HEK293 (cell line): ENCODE data around the gene HTR2A.

Source experiments
- CTCF ChIA-PET: fragments of 350-600 bp; formaldehyde crosslinking; extraction: SDS; loops from one replicate; lab custom pipeline; 2021; ENCODE audit warnings: antibody characterized with exemption; lab: Yijun Ruan, JAX
- POLR2A ChIA-PET: fragments of 300-600 bp; formaldehyde crosslinking; extraction: SDS; loops from one replicate; lab custom pipeline; 2020; ENCODE audit warnings: antibody characterized with exemption, inconsistent platforms; lab: Yijun Ruan, JAX
- H3K27ac ChIP-seq: fragments of 200-500 bp; sonication (Bioruptor generic); 2 replicates; pipeline ENCODE4 v1.5.1; 2014; ENCODE audit warnings: low read depth, low read length, control low read depth, inconsistent platforms; ENCODE audit errors: extremely low read depth
- H3K36me3 ChIP-seq, 2 experiments: fragments of 200-500 bp in 1 of 2; sonication (Bioruptor generic) in 1 of 2; 1 replicate in 1 of 2; 2 replicates in 1 of 2; pipeline ENCODE4 v1.5.1; 2014 to 2017; ENCODE audit warnings: inconsistent platforms in 2 of 2, low read length in 2 of 2; ENCODE audit not compliant: control insufficient read depth in 2 of 2, insufficient read depth in 1 of 2
- H3K4me1 ChIP-seq: fragments of 200-500 bp; sonication (Bioruptor generic); 2 replicates; pipeline ENCODE4 v1.5.1; 2014; ENCODE audit warnings: mild to moderate bottlenecking, low read length, inconsistent platforms; ENCODE audit not compliant: control insufficient read depth, insufficient read depth
- H3K4me3 ChIP-seq: 2 replicates; pipeline ENCODE4 v1.5.1; 2011; ENCODE audit warnings: low read depth, mild to moderate bottlenecking, control low read depth, low read length, moderate library complexity
- H3K9me3 ChIP-seq: fragments of 200-500 bp; sonication (Bioruptor generic); 2 replicates; pipeline ENCODE4 v1.5.1; 2014; ENCODE audit warnings: low read depth, low read length, inconsistent platforms; ENCODE audit not compliant: control insufficient read depth, insufficient read depth
- FEZF1 ChIP-seq: fragments of 450-650 bp; formaldehyde crosslinking; IDR thresholded peaks from 2 replicates; pipeline ENCODE4 v1.5.1; 2016; ENCODE audit warnings: missing biosample characterization, missing genetic modification characterization
- IKZF3 ChIP-seq: fragments of 450-650 bp; IDR thresholded peaks from 2 replicates; pipeline ENCODE4 v1.5.0; 2018; ENCODE audit warnings: missing biosample characterization, mild to moderate bottlenecking, missing genetic modification characterization, moderate library complexity
- ZBTB17 ChIP-seq: fragments of 450-650 bp; formaldehyde crosslinking; IDR thresholded peaks from 2 replicates; pipeline ENCODE4 v1.5.1; 2016; ENCODE audit warnings: missing biosample characterization, missing genetic modification characterization
- ZBTB8A ChIP-seq: fragments of 450-650 bp; formaldehyde crosslinking; IDR thresholded peaks from 2 replicates; pipeline ENCODE4 v1.5.1; 2016; ENCODE audit warnings: missing biosample characterization, missing genetic modification characterization
- ZNF140 ChIP-seq: fragments of 450-650 bp; formaldehyde crosslinking; IDR thresholded peaks from 2 replicates; pipeline ENCODE4 v1.5.1; 2016; ENCODE audit warnings: missing biosample characterization, missing genetic modification characterization
- ZNF24 ChIP-seq: fragments of 450-650 bp; formaldehyde crosslinking; IDR thresholded peaks from 2 replicates; pipeline ENCODE4 v1.5.1; 2016; ENCODE audit warnings: missing biosample characterization, missing genetic modification characterization
- ZNF354C ChIP-seq: fragments of 450-650 bp; formaldehyde crosslinking; IDR thresholded peaks from 2 replicates; pipeline ENCODE4 v1.5.1; 2016; ENCODE audit warnings: missing biosample characterization, missing genetic modification characterization, low read depth, borderline replicate concordance
- ZNF366 ChIP-seq: fragments of 450-650 bp; formaldehyde crosslinking; conservative IDR thresholded peaks from 2 replicates; pipeline ENCODE4 v1.5.1; 2016; ENCODE audit warnings: missing biosample characterization, missing genetic modification characterization
- ZNF423 ChIP-seq: fragments of 450-650 bp; formaldehyde crosslinking; IDR thresholded peaks from 2 replicates; pipeline ENCODE4 v1.5.1; 2016; ENCODE audit warnings: missing biosample characterization, missing genetic modification characterization
- ZNF433 ChIP-seq: fragments of 450-650 bp; formaldehyde crosslinking; IDR thresholded peaks from 2 replicates; pipeline ENCODE4 v1.5.1; 2016; ENCODE audit warnings: missing biosample characterization, missing genetic modification characterization, low read depth
- ZNF560 ChIP-seq: fragments of 450-650 bp; formaldehyde crosslinking; IDR thresholded peaks from 2 replicates; pipeline ENCODE4 v1.5.1; 2017; ENCODE audit warnings: missing biosample characterization, missing genetic modification characterization, borderline replicate concordance
- ZNF792 ChIP-seq: fragments of 450-650 bp; formaldehyde crosslinking; IDR thresholded peaks from 2 replicates; pipeline ENCODE4 v1.5.1; 2016; ENCODE audit warnings: missing biosample characterization, missing genetic modification characterization
- ZSCAN16 ChIP-seq: fragments of 450-650 bp; formaldehyde crosslinking; IDR thresholded peaks from 2 replicates; pipeline ENCODE4 v1.5.1; 2016; ENCODE audit warnings: missing biosample characterization, missing genetic modification characterization
- TF ChIP-seq, protein P1 (sequence below): sonication (generic); formaldehyde crosslinking; IDR thresholded peaks from 2 replicates; pipeline ENCODE4 v1.8.1; 2022; ENCODE audit warnings: mild to moderate bottlenecking, moderate library complexity, missing genetic modification reagents
- TF ChIP-seq, protein P2 (sequence below): fragments of 450-650 bp; IDR thresholded peaks from 2 replicates; pipeline ENCODE4 v1.5.1; 2018; ENCODE audit warnings: missing biosample characterization, mild to moderate bottlenecking, missing genetic modification characterization
- TF ChIP-seq, protein P3 (sequence below): fragments of 450-650 bp; formaldehyde crosslinking; IDR thresholded peaks from 2 replicates; pipeline ENCODE4 v1.5.1; 2016; ENCODE audit warnings: missing biosample characterization, missing genetic modification characterization
- TF ChIP-seq, protein P4 (sequence below): fragments of 450-650 bp; formaldehyde crosslinking; IDR thresholded peaks from 2 replicates; pipeline ENCODE4 v1.5.1; 2016; ENCODE audit warnings: missing biosample characterization, missing genetic modification characterization

HTR2A gene

DNA sequence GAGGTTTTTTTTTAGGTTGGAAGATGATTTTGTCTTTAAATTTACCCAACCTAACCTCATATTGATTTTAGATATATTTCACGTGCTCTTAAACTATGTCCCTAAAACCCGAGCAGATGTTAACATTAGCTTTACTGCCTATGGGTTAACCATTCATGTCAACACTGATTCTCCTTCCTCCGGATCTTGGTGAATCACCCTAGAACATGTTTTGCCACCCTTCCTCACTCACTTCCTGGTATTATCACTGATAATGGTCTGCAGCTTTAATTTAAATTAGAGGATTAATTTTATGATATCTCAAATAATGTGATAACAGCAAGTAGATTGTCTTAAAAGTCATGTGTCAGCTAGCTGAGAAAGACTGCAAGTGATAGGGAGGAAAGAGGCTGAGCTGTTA lies 31.9 kb downstream of the HTR2A start:
- ChIA-PET CTCF (no interaction called here), POLR2A (no interaction called here)
- H3K4me3 ChIP-seq, result no peak overlapping the region
- H3K4me1 ChIP-seq, result no peaks in the 10 kb centered on the region
- H3K27ac ChIP-seq, result no peak overlapping the region
- no peaks in the 10 kb centered on the region for H3K36me3 ChIP-seq
- TF ChIP-seq ZBTB8A (tag by site-specific recombination) (no peak), ZNF24 (tag by site-specific recombination) (no peak)
- no peaks in the 10 kb centered on the region for H3K9me3 ChIP-seq

DNA sequence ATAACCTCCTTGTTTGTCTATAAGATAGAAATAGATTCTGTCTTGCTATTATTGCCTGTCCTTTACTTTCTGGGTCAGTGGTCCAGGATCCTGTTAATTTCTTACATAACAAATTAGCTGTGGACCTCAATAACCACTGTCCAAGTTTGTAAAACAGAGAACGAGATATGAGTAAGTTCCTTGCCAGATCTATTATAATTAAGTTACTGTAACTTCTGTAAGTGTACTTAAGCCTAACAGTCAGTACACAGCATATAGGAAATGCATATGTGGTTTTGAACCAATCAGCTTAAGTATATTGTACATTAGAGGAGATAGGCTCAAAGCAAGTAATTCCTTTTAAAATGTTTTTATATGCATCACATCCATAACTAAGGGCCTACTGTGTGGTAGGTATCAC lies 34.9 kb downstream of the HTR2A start:
- CTCF ChIA-PET, result no interaction called here

DNA sequence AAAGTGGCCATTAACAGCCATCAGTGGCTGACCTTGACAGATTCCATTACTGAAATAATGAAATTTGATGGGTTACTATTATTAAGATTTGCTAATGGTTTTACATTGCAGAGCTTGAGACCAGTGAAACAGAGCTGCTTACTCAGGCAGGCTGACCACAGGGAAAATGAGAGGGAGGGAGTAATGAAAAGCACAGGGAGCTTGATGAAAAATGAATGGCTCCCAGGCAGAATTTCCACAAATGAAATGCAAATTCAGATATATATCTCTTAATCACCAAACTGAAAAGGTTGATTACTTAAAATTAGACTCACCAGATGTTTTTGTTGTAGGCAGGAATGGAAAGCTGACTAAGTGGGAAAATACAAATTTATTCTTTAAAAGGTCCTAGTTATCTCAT lies 36.1 kb downstream of the HTR2A start:
- TF ChIP-seq ZNF354C (no peak), FEZF1 (tag by site-specific recombination) (no peak), ZNF433 (no peak), ZBTB17 (tag by site-specific recombination) (no peak), ZNF140 (tag by site-specific recombination) (no peak), ZNF792 (tag by site-specific recombination) (no peak), ZNF423 (no peak)
- TF ChIP-seq, protein P1, sequence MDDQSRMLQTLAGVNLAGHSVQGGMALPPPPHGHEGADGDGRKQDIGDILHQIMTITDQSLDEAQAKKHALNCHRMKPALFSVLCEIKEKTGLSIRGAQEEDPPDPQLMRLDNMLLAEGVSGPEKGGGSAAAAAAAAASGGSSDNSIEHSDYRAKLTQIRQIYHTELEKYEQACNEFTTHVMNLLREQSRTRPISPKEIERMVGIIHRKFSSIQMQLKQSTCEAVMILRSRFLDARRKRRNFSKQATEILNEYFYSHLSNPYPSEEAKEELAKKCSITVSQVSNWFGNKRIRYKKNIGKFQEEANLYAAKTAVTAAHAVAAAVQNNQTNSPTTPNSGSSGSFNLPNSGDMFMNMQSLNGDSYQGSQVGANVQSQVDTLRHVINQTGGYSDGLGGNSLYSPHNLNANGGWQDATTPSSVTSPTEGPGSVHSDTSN (CRISPR knock-in tag), result no peak
- TF ChIP-seq, protein P2, sequence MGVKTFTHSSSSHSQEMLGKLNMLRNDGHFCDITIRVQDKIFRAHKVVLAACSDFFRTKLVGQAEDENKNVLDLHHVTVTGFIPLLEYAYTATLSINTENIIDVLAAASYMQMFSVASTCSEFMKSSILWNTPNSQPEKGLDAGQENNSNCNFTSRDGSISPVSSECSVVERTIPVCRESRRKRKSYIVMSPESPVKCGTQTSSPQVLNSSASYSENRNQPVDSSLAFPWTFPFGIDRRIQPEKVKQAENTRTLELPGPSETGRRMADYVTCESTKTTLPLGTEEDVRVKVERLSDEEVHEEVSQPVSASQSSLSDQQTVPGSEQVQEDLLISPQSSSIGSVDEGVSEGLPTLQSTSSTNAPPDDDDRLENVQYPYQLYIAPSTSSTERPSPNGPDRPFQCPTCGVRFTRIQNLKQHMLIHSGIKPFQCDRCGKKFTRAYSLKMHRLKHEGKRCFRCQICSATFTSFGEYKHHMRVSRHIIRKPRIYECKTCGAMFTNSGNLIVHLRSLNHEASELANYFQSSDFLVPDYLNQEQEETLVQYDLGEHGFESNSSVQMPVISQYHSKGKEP (tag by site-specific recombination), result no peak
- no peak overlapping the region for H3K27ac ChIP-seq
- no peak overlapping the region for H3K4me3 ChIP-seq
- no peaks in the 10 kb centered on the region for H3K4me1 ChIP-seq
- H3K9me3 ChIP-seq, result no peaks in the 10 kb centered on the region
- H3K36me3 ChIP-seq, result no peaks in the 10 kb centered on the region
- POLR2A ChIA-PET, result no interaction called here
- CTCF ChIA-PET, result interaction anchor here (1.1 kb wide), 1 partner anchor 12 kb away, joined by 3 read pairs; no protein-coding TSS in a partner anchor

More for the DNA sequence above, 34.9 kb downstream of the HTR2A start:
- H3K4me3 ChIP-seq, result no peak overlapping the region
- H3K9me3 ChIP-seq, result no peaks in the 10 kb centered on the region
- H3K27ac ChIP-seq, result no peak overlapping the region
- H3K4me1 ChIP-seq, result no peaks in the 10 kb centered on the region
- H3K36me3 ChIP-seq, result no peaks in the 10 kb centered on the region
- POLR2A ChIA-PET, result no interaction called here
- TF ChIP-seq, protein P3, sequence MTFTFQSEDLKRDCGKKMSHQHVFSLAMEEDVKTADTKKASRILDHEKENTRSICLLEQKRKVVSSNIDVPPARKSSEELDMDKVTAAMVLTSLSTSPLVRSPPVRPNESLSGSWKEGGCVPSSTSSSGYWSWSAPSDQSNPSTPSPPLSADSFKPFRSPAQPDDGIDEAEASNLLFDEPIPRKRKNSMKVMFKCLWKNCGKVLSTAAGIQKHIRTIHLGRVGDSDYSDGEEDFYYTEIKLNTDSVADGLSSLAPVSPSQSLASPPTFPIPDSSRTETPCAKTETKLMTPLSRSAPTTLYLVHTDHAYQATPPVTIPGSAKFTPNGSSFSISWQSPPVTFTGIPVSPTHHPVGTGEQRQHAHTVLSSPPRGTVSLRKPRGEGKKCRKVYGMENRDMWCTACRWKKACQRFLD (tag by site-specific recombination), result no peak
- TF ChIP-seq, protein P4, sequence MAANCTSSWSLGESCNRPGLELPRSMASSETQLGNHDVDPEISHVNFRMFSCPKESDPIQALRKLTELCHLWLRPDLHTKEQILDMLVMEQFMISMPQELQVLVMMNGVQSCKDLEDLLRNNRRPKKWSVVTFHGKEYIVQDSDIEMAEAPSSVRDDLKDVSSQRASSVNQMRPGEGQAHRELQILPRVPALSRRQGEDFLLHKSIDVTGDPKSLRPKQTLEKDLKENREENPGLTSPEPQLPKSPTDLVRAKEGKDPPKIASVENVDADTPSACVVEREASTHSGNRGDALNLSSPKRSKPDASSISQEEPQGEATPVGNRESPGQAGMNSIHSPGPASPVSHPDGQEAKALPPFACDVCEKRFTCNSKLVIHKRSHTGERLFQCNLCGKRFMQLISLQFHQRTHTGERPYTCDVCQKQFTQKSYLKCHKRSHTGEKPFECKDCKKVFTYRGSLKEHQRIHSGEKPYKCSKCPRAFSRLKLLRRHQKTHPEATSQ, result no peak
- TF ChIP-seq ZSCAN16 (tag by site-specific recombination) (no peak), ZNF560 (no peak), ZNF366 (tag by site-specific recombination) (no peak), IKZF3 (tag by site-specific recombination) (no peak)
